DOHH2 (cell line): Measurements from ENCODE around the gene CRISPLD2.

Source experiments
- CTCF ChIP-seq: fragments of 200-600 bp; sonication (generic); IDR thresholded peaks from one replicate; pipeline ENCODE4 v1.5.1; 2014; ENCODE audit warnings: antibody characterized with exemption, mild to moderate bottlenecking, low read depth, low read length; ENCODE audit not compliant: poor library complexity, severe bottlenecking
- EZH2phosphoT487 ChIP-seq: fragments of 200-600 bp; sonication (generic); IDR thresholded peaks from 2 replicates; pipeline ENCODE4 v1.6.1; 2017; ENCODE audit warnings: borderline replicate concordance, mild to moderate bottlenecking, antibody characterized with exemption, low read length, moderate library complexity, mixed read lengths

- no peak for TF ChIP-seq CTCF
- TF ChIP-seq EZH2phosphoT487 = no peak
These were observed 30.9 kb downstream of the CRISPLD2 start for GRCh38 chr16:84850714-84851113.
